HK-2 (cell line): ENCODE measurements around the gene PGBD5.

ENCODE experiments used
- DNase-seq: peaks from one replicate; pipeline ENCODE4 v3.0.0-alpha.2; 2018; ENCODE audit not compliant: unreplicated experiment

Gene PGBD5

DNA sequence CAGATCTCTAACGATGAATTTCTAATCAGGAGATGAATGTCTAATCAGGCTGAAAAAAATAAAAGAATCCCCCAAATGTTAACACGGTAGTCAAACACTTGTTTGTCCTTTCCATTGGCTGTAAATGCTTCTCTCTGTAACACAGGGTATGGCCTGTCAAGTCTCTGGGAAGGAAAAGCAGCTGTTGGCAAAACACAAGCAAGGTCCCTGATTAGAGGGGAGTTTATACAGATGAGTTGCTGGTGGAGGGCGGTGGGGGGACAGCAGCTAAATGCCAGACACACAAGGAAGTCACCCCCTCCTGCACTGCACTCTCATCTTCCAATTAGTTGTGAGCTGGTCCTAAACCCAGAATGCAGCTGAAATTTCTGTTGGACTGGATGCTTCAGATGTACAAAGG lies 51.0 kb downstream of the PGBD5 start:
- DNase-seq, result no peak

DNA sequence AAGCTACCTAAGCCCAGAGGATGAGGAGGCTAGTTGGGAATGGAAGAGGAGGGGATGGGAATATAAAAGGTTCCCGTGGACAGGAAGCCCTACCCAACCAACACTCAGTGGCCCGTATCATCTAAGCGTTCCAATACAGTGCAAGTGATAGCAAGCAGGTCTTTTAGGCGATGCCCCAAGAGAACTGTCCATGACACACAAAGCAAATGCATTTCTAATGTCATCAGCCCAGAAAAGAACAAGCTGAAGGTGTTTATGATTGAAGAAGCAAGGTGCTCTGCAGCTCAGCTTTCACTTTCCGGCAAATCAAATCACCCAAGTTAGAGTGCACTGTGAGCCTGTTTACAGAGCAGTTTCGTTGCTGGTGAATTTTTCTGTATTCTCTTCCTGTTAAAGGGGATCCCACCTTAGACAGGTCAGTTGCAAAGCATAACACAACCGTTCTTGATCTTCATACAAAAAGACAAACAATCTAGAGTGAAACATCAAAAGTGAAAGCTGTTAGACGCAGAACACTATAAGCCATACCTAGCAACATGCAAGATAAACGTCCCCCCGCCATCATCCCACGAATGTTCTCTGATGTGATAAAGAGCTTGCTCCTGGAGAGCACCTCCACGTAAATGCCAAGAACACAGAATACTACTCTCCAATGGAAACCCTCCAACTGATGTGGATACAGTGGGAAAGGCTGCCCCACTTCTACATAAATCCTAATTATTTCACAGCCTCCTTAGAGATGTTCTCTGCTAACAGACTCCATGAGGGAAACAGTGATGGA lies 54.0 kb downstream of the PGBD5 start:
- no peak for DNase-seq

DNA sequence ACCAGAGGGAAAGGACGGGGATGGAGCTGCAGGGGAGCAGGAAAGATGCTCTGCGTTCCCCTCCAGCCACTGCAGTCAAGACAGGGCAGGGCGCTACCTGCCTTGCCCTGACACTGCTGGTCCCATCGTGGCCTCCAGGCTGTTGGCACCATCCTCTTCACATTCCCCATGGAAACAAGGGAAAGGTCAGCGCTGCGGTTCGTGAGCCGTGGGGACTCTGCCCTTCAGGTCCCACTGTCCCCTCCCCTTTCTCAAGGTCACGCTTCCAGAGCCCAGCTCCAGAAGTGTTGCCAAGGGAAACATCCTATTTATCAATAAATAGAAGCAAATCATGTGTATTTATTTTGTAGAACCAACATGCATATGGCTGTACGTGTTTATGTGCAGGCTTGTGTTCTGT lies 56.0 kb downstream of the PGBD5 start:
- DNase-seq, result no peak

DNA sequence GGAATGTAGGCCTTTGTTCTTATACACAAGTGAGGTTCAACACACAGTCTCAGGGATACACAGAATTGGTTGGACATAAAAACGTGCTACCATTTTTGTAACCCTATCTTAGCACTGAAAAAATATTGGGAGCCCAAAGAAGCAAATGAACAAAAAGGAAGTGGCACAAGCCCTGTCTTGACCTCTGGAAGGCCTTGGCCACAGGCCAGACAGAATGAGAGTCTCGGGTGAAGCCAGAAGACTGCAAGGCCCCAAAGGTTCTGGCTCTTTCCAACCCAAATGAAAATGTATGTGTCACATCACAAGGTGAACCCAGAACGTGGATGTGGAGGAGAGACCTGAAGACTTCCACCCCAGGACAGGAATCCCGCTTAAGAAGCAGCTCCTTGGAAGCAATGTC lies 57.3 kb downstream of the PGBD5 start:
- DNase-seq, result no peak

DNA sequence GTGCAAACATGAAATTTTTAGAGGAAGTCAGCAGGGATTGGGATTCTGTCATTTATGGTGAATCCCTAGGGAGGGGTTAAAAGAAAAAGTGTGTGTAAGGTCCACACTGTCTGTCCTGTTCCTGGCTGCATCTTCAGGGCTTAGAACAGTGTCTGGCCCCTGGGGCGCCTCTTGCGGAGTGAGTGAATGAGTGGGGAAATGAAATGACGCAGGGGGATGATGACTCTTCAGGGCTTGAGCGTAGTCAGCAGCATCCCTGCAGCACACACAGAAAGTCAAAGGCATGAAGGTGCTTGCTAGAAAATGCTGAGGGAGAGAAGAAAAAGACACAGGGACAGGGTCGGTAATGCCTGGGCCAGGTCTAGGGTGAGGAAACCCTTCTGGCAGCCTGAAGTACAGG lies 57.8 kb downstream of the PGBD5 start:
- no peak for DNase-seq

DNA sequence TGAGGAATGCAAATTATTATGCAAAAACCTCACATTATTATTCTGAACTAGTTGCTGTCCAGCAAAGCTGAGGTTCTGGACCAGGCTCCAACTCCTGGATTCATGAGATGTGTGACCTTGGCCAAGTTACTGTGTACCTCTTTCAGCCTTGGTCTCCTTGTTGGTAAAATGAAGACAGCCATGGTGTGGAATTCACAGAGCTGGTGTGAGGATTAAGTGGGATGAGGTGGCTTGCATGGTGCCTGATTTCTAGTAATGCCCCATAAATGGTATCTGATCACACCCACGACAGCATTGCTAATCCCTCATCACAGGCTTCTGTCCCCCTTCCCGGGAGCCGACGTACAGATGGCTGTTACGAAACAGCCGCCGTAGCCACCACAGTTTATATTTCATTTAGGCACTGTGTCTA lies 59.6 kb downstream of the PGBD5 start:
- no peak for DNase-seq

DNA sequence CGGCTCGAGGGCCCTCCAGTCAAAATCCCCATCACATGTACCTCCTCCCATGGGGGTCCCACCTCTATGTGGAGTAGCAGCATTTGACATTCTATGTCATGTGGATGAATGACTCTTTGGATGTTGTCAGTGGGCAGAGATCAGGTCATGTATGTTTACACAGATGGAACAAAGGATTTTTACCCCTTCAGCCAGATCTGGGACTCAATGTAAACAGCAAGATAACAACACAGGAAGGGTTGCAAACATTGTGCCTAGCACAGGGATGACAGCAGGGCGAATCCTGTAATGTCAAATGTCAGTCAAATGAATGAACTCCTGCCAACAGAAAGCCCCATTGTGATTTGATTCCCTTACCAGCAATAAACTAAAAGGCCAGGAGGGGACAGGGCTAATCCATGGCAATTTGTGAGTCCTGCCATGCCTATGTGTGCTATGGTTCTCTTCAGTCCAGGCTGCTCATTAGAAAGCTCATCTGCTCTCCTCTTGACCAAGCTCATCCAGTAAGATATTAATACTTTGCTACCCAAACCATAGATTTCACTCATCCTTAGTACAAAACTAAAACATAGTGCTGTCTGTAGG lies 60.3 kb downstream of the PGBD5 start:
- DNase-seq, result no peak

DNA sequence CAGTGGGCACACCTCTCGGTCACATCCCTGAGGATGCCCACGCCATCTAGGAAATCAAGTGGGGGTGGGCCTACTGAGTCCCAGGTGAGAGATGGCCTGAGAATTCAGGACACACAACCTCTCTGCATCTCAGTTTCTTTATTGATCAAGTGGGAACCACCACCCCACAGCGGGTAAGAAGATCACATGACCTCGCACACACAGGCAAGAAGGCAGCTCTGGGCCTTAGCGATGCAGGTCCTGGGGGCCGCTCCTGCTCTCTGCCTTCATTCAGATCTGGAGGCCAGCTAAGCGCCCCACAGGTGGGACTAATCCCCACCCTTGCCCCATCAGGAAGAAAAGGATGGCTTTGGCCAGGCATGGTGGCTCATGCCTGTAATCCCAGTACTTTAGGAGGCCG lies 63.2 kb downstream of the PGBD5 start:
- DNase-seq, result no peak

DNA sequence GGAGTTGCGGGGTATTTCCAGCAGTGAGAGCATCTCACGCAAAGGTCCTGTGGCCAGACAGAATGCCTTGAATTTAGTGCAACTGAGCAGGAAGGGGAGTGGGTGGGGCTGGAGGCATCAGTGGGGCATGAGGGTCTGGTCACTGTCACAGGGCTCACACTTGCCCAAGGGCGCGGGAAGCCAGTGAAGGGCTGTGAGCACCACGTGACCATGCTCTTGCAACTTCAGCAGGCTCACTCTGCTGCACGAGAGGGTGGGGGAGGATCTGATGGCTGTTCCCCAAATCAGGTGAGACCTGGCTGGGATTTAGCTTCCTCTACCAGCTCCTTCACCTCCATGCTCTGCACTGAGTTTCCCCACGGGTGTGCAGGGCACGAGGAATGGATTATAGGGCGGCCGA lies 64.2 kb downstream of the PGBD5 start:
- no peak for DNase-seq

DNA sequence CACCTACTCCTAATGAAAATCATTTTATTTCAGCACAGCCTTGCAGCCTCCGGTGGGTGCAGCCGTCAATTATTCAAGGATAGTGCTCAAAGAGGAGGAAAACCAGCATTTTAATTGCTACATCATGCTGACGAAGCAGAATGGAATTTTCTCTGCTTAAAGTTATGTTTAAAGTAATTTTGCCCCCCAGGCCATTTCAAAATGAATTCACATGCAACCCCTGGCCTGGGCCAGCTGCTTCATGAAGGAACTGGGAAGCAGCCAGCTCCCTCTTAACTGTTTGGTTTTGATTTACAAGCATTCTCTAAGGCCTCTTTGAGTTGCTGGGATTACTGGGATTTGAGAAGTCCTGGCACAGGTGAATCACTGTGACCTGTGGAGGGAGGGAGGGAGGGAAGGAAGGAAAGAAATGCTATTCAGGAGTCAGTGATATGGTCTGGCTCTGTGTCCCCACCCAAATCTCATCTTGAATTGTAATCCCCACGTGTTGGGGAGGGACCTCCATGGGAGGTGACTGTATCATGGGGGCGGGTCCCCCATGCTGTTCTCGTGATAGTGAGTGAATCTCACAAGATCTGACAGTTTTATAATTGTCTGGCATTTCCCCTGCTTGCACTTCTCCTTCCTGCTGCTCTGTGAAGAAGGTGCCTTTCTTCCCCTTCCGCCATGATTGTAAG lies 66.0 kb downstream of the PGBD5 start:
- no peak for DNase-seq

DNA sequence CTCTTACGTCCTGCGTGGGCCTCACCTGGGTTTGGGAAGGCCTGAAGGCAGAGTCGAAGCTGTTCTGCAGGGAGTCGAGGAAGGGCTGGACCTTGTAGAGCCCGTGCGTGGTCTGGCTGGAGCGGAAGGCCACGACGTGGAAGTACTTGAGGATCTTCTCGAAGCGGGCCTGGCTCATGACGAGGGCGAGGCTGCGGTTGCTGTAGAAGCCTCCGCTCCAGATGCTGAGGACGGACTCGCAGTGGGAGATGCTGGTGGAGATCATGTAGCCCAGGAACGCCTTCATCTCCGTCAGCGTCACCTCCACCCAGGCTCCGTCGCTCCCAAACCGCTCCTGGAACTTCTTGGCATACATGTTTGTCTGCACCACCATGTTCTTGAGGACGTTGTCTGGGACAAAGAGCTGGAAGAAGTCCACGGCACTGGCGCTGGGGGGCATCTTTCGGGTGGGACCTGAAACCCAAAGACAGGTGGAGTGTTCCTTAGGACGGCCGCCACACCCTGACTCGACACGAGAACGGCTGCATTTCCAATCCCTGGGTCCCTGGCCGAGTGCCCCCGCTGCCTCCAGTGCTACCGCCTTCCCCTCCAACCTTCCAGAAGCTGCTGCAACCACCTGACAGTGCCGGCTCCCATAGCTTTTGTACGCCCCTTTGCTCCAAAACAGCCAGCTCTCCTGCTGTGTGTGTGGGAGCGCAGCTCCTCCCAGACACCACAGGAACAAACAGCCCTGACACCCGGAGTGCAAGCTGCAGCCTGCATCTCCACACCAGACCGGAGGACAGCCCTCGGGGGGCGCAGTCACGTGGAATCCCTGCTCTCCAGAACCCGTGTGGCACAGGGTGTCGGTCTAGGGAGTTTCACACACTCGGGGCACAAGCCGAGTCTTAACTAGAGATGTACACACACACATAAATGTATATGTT lies 69.0 kb downstream of the PGBD5 start:
- no peak for DNase-seq

DNA sequence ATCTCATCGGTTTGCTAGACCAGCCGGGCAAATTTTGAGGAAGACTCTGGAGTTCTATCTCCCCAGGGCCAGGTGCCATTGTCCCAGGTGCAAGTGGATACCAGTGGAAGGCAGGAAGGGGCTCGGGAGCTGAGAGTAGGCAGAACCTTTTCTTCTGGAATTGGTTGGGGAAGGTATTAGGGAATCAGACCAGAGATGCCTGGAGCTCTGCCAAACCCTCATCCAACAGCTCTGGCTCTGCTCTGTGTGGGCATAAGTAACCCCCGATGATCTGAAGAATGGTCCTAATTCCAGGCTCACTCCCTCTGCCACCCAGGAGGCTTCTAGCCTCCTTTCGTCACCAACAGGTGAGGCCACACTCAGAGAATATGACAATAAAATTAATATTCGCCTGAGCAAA lies 69.9 kb downstream of the PGBD5 start:
- no peak for DNase-seq

DNA sequence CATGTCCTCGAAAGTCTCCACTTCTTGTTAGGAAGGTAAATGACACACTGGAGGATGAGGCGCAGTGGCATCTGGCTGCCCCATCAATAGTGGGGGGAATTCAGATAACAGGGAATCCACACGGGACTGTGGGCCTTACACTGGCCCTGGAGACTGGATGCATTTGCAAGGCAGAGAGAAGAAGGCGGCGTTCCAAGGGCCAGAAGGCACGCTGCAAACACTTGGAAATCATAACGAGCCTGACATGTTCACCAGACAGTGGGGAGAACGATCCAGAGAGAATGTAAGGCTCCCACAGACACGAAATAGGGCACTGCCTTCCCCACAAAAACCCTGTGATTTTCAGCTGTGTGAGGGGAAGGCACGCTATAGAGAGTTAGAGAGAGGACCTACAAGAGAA lies 70.5 kb downstream of the PGBD5 start:
- DNase-seq, result no peak

DNA sequence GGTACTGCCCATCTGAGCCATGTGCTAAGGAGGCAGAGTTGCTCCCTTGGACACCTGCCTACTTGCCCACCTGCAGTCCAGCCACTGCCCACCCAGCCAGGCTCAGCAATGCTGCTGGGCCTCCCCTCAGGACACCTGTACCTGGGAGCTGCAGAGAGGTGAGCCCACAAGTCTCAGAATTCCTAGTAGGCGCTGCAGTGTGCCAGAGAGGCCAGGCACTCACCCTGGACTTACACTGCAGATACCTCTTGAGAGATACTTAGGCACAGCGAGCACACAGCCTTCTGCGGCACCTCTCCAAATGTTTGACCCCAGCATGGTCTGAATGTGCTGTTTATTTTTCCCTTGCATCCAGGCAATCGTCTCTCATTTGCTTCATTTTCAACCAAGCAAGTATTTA lies 71.0 kb downstream of the PGBD5 start:
- DNase-seq, result no peak

DNA sequence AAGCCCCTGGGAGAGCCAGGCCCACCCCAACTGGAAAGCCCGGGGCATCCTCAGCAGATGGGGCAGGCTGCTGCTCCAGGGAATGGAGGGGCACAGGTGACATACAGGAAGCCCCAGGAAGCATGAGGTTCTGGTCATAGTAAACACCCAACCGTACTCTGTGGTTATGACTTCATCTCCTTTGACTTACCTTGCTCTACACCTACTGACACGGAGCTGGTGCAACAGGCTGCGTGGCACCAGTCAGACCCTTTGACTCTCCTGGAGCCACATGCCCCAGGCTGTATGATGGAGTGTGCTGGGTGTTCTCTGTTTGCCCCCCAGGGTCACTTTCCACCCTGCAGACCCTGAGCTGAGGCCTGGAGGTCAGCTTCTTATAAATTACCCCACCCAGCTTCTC lies 72.1 kb downstream of the PGBD5 start:
- no peak for DNase-seq

DNA sequence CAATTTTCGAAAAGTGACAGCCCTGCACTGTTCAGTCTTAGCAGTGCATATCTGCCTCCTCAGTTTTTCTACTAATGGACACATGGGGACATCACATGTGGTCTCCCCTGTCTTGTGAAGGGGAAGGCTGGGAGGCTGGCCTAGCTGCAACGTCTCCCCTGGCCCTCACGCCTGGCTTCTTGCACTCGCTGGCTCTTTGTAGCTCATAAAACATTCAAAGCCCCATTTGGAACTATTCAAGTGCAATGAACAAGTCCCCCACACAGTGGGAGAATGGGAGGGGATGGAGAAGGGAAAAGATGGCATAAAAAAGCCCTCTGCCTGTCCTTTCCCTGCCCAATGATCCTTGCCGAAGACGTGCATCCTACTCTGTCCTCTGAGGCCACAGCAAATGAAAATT lies 73.6 kb downstream of the PGBD5 start:
- no peak for DNase-seq

DNA sequence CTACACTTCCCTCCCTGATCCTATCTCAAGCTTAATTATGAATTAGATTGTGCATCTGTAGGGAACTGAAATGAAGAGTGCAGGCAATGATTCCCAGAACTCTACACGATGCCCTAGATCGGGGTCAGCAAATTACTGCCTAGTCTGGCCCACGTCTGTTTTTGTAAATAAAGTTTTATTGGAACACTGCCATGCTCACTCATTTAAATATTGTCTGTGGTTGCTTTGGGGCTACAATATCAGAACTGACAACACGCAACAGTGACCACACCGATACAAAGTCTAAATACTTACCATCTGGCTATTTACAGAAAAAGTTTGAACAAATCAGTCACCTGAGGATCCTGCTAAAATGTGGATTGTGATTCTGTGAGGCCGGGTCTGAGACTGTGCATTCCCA lies 74.1 kb downstream of the PGBD5 start:
- DNase-seq, result no peak

DNA sequence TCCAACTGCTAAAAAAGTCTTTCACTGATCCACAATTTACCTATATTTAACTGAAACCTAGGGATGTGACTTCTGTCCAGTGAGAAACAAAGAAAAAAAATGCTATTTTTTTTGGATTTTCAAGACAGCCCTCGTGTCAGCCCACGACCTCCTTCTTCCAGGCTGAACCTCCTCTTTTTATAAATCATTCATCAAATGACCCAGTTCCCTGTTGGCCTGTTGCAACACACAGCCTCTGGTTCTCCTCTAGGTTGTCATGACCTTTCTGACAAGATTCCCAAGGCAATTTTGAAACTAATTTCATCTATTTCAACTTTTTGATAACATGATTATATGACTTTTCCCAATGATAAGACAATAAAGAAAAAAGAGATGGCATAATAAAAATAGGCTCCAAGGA lies 74.6 kb downstream of the PGBD5 start:
- DNase-seq, result no peak

DNA sequence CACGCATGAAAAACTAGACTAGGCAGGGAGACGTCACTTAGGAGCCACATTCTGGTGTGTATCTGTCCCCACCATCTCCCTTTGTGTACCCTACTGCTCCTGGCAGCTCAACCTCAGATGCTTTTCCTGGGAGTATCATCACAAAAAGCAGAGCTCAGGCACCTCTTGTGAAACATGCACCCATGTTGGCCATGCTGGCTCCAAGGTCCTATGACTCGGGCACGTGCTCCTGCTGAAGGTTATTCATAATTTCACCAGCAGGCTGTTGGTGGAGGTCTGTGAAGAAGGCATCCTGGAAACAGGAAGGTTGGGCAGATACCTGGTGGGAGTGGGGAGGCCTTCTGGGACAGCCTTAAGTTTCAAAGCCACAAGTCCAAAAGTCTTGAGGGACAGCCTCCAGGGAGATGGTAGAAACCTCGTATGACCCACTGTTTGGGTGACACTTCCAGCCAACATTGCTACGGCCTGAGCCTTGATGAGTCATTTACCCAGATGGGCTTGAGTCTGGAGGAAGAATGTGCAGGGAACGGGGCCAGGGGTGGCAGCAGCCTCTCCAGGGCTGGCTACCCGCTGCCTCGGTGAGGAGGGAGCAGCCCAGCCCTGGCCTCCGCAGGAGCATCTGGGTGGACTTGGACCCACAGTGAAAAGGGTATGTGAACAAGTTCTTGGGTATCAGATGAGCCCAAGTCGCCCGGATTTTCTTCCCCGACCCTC lies 75.8 kb downstream of the PGBD5 start:
- no peak for DNase-seq

DNA sequence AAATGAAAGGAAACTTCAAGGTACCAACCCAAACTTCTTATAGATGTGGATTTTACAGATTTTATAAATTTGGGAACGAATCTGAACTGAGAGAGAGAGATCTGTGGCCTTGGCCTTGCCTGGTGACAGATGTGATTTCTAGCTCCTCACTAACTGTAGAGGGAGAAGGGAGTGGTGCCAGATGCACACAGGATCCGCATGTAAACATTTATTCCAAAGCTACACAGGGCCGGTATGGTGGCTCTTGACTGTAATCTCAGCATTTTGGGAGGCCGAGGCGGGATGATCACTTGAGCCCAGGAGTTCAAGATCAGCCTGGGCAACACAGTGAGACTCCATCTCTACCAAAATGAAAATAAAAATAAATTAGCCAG lies 77.1 kb downstream of the PGBD5 start:
- no peak for DNase-seq

DNA sequence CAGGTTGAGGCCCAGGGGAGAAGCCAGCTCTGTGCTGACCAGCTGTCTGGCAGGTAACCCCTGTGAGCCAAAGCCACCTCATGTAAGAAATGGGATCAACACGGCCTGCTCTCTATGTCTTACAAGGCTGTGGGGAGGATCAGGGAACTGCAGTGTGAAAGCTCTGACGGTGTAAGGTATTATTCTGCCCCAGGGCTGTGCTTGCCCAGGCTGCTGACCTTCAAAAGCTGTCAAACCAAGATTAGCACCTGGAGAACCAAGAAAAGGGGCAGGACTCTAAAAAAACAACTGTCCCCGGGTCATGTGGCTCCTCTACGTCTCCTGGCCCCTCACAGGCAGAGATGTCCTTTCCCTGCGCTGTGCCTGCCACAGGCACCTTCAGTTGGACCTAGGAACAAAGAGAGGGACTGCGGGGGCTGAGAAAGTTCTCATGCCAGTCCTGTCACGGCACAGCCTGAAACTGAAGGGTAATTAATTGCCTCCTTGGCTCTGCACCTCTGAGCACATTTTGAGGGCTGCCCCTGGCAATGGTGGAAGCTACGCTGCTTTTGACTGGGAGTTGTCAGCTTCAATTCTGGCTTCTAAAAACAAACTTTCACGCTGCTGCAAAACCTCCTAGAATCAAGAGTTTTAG lies 77.6 kb downstream of the PGBD5 start:
- DNase-seq, result no peak
